GM06990 (cell line): ENCODE results near the gene ARPP19.
A peak's percentile ranks its signal among the peaks of the same experiment; 100 is the strongest.

Experiments
- DNase-seq: peaks from one replicate; pipeline ENCODE4 v3.0.0-alpha.2; 2011; ENCODE audit not compliant: insufficient read length; ENCODE audit errors: extremely low read depth
- H3K27me3 ChIP-seq: replicated peaks from 2 replicates; pipeline ENCODE4 v1.6.0; 2011; ENCODE audit warnings: low read length; ENCODE audit not compliant: control insufficient read depth, insufficient read depth
- H3K36me3 ChIP-seq: 2 replicates; pipeline ENCODE4 v1.5.1; 2011; ENCODE audit warnings: low read length; ENCODE audit not compliant: control insufficient read depth, insufficient read depth
- H3K4me3 ChIP-seq: replicated peaks from 2 replicates; pipeline ENCODE4 v1.5.1; 2011; ENCODE audit warnings: low read depth, mild to moderate bottlenecking, control low read depth, low read length
- CTCF ChIP-seq: IDR thresholded peaks from 2 replicates; pipeline ENCODE4 v1.5.1; 2011; ENCODE audit warnings: low read length, control low read depth, mild to moderate bottlenecking, inconsistent platforms; ENCODE audit not compliant: insufficient read depth, poor library complexity, severe bottlenecking

Gene ARPP19

GRCh38 chr15:52537459-52537858 is 31.4 kb downstream of the ARPP19 start:
- no peak for TF ChIP-seq CTCF
- no peaks in the 10 kb centered on the region for H3K27me3 ChIP-seq
- no peaks in the 10 kb centered on the region for H3K36me3 ChIP-seq
- no peak overlapping the region for H3K4me3 ChIP-seq
- no peak for DNase-seq

- H3K4me3 ChIP-seq: no peak overlapping the region
- no peaks in the 10 kb centered on the region for H3K36me3 ChIP-seq
- no peak for TF ChIP-seq CTCF
- no peaks in the 10 kb centered on the region for H3K27me3 ChIP-seq
- DNase-seq: no peak
Measured at GRCh38 chr15:52532427-52532826, 36.4 kb downstream of the ARPP19 start.

GRCh38 chr15:52529940-52530339 is 38.9 kb downstream of the ARPP19 start:
- no peak for TF ChIP-seq CTCF
- Histone ChIP-seq H3K27me3 (no peaks in the 10 kb centered on the region), H3K36me3 (no peaks in the 10 kb centered on the region), H3K4me3 (peak overlapping the region; percentile 90)
- DNase-seq: no peak

- DNase-seq: no peak
- H3K27me3 ChIP-seq: no peaks in the 10 kb centered on the region
Measured at GRCh38 chr15:52529341-52529924, 39.4 kb downstream of the ARPP19 start.

GRCh38 chr15:52528564-52529340 is 40.1 kb downstream of the ARPP19 start, which contains the start of gene MYO5A:
TSS of gene MYO5A (minus strand) at chr15:52528880. CDS start at chr15:52528806, 74 bp downstream.
- Histone ChIP-seq H3K27me3 (no peaks in the 10 kb centered on the region), H3K36me3 (no peaks in the 10 kb centered on the region), H3K4me3 (peak within 1 kb of the TSS; percentile 90)
- peak; percentile 86 for DNase-seq
- TF ChIP-seq CTCF: peak; percentile 23

More at GRCh38 chr15:52529341-52529924, 39.4 kb downstream of the ARPP19 start:
- Histone ChIP-seq H3K4me3 (peak overlapping the region; percentile 90), H3K36me3 (no peaks in the 10 kb centered on the region)
- no peak for TF ChIP-seq CTCF
